Activated gamma-delta T cell treated with Interleukin-2 at 50 U/mL for 16 hours (primary cell): ENCODE data around the gene POU2F1.
"Not testable (repeated sequence)": the region's sequence is repeated elsewhere in the genome, so short reads cannot be mapped to it uniquely, and the experiment has no call there.

Source experiments
- DNase-seq: peaks from one replicate; pipeline ENCODE4 v3.0.0-alpha.2; 2020

The POU2F1 gene

GRCh38 chr1:167220537-167221125 is at the start of gene POU2F1:
TSS of gene POU2F1 (plus strand) at chr1:167220886. CDS start at chr1:167220898, 12 bp downstream.
- peak; percentile 99 for DNase-seq

DNA sequence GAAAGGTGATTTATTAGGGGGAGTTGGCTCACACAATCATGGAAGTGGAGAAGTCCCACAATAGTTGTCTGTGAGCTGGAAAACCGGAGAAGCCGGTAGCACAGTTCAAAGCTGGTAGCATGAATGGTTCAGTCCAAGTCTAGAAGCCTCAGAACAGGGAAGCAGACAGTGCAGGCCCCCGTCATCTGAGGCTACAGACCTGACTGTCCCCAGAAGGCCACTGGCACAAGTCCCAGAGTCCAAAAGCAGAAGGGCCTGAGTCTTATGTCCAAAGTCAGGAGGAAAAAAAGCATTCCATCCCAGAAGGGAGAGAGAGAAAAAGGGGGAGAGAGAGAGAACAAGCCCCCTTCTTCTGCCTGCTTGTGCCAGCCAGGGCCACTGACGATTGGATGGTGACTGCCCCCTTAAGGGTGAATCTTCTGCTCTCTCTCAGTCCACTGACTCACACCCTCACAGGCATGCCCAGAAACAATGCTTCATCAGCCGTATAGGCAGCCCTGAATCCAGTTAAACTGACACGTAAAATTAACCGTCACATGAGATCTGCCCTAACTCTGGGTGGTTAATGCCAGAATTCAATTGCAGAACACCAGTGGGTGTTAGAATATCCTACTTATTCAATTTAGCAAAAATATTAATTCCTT is 49.3 kb upstream of the POU2F1 start:
- DNase-seq = no peak

DNA sequence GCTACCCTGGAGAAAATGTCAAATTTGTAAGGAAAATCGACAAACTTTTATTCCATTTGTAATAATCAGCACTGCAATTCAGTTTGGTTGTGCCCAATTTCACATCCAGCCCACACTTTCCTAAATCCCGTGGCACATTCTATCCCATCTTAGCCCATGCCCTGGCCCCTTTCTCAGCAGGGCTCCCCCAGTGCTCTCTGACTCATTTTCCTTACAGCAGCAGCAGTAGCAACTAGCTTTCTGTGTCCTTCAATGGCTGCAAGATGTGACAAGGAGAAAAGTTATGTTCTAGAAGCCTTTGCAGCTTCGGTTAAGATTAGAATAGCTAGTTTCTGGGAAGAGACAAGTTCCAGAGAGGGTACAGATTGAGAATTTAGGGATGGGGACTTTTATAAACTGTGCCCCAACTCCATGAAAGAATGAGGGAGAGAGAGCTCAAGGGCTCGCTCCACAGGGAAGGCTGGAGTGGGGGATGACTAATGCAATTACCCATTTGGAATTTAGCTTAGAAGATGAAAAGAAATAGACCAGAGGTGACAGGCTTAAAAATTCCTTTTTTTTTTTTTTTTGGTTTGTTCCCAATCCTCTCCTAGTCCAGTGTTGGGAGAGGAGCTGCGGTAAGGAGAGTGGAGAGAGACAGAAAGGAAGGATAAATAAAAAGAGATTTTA is 47.0 kb upstream of the POU2F1 start:
- DNase-seq = no peak

- DNase-seq = no peak
Measured at GRCh38 chr1:167175901-167176300, 44.8 kb upstream of the POU2F1 start.

DNA sequence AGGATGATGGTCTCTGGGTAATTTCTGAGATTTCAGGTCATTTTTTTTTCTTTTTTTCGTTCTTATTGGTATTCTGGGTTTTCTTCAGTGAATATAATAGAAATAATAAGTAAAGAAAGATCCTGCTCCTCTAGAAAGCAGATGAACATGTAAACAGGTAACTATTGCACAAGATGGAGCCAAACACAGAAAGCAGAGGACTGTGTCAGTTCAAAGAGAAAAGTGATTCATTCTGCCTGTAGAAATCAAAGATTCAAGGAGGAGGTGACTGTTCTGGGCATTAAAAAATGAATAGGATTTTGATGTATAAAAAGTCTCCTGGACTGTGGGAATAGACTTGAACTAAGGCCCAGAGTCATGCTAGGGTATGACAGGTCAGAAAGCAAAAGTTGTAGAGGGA is 41.9 kb upstream of the POU2F1 start:
- DNase-seq = no peak

GRCh38 chr1:167182571-167183320 is 37.9 kb upstream of the POU2F1 start:
- no peak for DNase-seq

DNA sequence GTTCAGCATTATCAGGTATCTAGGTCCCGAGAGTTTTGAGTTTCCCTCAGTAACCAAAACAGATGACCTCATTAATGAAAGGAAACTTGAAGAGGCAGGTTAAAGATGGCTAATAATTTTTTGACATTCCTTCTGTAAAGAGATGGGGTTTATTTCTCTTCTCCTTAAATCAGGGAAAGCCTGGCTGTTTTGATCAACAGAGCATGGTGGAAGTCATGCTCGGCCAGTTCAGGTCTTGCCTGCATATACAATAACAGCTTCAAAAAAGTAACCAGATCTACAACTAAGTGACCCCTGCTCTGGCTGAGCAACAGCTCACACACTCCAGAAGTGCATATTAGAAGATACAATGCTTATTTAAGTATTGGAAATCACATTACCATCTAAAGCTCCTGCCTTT is 36.6 kb upstream of the POU2F1 start:
- no peak for DNase-seq

DNA sequence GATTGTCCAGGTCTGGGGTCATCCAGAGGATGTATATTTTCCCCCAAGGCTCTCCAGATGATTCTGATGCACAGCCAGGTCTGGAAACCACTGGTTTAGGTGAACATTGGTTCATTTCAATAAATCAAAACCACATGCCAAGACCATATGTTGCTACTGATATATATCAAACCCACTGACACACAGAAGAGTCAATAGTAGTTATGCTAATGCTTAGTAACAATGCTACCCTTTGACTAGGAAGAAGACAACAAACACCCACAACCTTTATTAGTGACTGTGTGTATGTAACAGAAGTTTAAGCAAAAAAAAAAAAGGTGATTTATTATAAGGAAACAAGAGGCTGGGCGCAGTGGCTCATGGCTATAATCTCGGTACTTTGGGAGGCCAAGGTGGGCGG is 35.6 kb upstream of the POU2F1 start:
- no peak for DNase-seq

DNA sequence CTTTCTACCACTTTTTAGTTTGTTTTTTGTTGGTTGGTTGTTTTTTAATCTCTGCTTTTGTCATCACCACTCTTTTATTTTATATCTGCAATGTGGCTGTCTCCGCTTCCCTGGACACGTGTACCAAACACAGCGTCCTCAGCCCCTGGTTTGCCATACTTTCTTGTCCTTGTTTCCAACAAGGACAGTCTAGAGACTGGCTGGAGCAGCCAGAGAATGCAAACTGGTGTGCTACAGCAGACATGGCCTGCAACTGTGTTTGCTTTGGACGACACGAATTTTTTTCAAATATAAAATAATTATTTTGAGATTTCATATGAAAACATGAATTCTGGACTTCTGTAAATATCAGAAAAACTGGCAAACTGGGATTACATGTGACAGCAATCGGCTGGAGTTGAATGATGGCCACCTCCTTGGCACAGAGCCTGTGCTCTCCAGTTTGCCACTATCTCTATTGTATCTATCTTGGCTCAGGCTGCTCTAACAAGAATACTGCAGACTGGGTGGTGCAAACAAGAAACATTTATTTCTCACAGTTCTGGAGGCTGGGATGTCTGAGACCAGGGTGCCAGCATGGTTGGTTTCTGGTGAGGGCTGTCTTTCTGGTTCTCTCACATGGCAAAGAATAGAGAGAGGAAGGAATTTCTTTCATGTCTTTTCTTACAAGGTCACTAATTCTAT is 34.6 kb upstream of the POU2F1 start:
- no peak for DNase-seq

DNA sequence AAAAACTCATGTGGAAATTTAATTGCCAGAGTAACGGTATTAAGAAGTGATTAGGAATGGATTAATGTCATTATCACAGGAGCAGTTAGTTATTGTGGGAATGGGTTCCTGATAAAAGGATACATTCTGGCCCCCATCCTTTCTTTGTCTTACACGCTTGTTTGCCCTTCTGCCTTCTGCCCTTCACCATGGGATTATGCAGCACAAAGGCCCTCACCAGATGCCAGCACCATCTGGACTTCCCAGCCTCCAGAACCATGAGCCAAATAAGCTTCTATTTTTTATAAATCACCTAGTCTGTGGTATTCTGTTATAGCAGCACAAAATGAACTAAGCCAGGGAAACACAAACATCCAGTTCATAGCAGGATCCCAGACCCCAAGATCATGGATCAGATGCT is 33.9 kb upstream of the POU2F1 start:
- no peak for DNase-seq

GRCh38 chr1:167190747-167191237 is 29.9 kb upstream of the POU2F1 start:
- no peak for DNase-seq

DNA sequence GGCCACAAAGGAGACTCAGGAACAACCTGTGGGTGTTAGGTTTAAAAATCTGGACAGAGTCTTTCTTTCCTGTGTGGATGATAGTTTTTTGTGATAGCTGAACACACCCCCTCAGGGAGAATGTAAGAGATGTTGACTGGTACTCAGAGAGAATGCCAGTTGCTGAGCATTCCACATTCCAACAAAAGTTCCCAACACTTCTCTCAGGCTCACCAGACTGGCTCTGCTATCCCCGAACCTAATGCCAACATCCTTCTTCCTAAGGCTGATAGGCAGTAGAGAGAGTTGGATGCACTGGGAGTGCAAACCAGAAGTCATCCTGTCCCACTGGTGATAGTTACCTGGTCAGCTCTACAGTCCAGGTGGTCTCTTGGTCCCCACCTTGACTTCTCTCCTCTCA is 28.7 kb upstream of the POU2F1 start:
- no peak for DNase-seq

- DNase-seq = no peak
Measured at GRCh38 chr1:167194182-167194581, 26.5 kb upstream of the POU2F1 start.

DNA sequence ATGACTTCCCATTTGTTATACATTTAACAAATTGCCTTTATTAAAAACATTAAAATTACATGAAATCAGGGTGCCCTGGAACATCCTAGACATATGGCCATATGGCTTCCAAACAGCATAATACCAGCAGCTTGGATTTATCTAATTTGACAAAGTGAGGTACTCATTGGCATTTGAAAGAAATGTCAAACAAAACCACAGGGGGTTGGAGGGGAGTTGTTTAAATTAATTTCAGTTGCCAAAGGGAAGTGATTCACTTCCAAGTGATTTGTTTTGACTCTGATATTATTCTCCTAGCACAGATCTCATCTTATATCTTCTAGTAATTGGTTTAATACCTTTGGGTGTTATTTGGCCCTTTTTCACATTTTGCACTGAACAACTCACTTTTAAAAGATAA is 24.5 kb upstream of the POU2F1 start:
- DNase-seq = no peak

GRCh38 chr1:167197236-167197635 is 23.4 kb upstream of the POU2F1 start:
- DNase-seq = no peak

- no peak for DNase-seq
Measured at GRCh38 chr1:167197692-167198091, 23.0 kb upstream of the POU2F1 start.

DNA sequence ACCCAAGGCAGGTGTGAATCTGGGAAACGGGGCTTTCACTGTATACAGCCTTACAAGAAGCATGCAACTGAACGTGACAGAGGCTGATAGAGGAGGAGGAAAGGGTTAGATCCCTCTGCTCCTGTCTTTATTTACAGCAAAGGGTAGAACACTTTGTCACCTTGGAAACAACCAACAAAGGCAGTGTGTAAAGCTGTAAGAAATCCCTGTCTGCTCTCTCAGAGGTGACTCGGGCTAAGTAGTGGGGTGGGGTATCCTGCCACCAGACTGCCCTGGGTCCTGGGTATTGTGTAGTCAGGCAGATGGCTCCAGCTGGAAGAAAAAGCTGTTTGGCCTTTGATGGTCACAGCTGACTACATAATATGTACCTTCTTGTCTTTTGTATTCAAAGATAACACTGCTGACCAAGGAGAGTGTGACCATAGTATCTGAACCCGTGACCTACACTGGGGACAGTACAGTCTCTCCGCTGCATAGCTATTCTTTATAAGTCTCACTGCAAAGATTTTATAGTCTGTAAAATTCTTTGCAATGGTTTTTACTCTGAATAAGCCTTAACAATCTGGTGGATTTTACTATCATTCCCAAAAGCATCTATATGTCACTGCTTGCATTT is 22.1 kb upstream of the POU2F1 start:
- no peak for DNase-seq

DNA sequence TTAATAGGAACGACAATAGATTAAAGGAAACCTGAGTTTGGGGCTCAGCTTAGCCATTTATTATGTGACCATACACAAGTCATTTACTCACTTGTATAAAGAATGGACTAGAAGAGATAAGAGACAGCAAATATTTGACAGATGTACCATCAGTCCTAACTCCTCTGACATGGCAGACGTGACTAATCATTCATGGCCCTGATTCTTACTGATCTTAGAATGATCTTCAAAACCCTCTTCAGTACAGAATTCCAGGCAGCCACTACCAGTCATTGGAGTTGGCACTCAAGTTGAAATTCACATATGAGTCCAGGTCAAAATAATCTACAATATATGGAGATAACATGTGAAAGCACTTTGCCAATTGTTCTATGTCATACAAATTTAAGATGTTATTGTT is 21.0 kb upstream of the POU2F1 start:
- DNase-seq = no peak

DNA sequence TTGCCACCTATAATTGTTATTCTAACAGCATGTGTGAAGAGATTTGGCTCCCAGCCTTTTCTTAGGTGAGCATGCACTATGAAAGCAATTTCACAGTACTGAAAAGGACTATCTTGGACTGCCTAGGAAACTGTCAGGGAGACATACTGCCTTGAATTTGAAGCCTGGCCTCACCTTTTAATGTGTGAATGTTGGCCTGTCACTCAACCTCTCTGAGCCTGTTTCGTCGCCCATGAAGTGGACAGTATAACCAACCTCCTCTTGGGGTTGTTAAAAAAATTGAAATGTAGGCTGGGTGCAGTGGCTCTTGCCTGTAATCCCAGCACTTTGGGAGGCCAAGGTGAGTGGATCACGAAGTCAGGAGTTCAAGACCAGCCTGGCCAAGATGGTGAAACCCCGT is 20.4 kb upstream of the POU2F1 start:
- no peak for DNase-seq

GRCh38 chr1:167200749-167201148 is 19.9 kb upstream of the POU2F1 start:
- no peak for DNase-seq

DNA sequence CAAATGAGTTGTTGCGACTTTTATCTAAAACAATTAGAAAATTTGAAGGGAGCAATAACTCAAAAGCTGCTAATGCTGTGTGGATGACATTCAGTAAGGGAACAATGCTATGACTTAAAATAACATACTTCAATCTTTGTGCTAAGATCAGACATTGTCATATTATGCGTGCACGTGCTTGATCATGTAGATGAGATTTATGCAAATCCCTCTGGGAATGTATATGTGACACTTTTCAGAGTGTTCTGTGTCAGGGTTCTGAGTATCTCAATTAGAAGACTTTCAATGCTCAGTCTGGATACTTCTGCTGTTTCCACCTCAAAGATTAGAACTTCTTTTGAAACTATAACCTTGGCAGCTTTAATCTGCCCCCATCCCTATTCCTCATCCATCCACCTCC is 18.6 kb upstream of the POU2F1 start:
- no peak for DNase-seq

DNA sequence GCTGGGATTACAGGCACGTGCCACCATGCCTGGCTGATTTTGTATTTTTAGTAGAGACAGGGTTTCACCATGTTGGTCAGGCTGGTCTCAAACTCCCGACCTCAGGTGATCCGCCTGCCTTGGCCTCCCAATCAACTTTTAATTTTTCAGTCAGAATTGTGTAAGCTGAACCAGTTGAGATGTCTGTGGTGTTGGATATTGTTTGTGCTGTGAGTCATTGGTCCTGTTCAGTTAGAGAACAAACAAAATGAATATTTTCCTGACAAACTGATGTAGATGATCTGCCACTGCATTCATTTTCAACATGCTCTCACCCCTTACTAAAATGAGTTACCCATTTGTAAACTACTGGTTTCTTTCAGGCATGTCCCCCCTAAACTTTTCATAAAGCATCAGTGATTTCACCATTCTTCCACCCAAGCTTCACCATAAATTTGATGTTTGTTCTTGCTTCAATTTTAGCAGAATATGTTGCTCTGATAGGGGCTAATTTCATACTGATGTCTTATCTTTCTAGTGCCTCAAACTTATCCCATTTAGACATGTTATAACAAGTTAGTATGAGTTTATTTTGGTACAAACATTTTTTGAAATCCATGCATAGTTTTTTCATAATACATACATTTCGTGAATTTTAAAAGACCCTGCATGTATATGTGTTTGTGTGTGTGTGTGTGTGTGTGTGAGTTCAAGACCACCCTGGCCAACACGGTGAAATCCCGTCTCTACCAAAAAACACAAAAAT is 15.2 kb upstream of the POU2F1 start:
- not testable (repeated sequence) for DNase-seq
